Measurements from ENCODE around the gene CASKIN2. TPM values are rescaled to one million over a fixed set of nuclear protein-coding genes. Genes with fewer than 3 reads are reported as not detected.

The CASKIN2 gene
- total and polyA plus RNA-seq, 2 of the 4 experiments (the other 2 are of a cell fraction), result 2.9 to 6.9 TPM

- peak overlapping the region; percentile 32; the same call in 1 of the 2 replicates for H3K27ac ChIP-seq (ENCODE audit: insufficient read depth, low read length)
- peak overlapping the region; percentile 90 for H3K4me2 ChIP-seq (ENCODE audit: low read depth, low read length)
- H2BK5ac ChIP-seq (ENCODE audit: low read depth, low read length, poor library complexity, severe bottlenecking), result no peak overlapping the region
- no peak overlapping the region for H3K56ac ChIP-seq (ENCODE audit: extremely low read depth, insufficient read depth, low read length)
- H3K4ac ChIP-seq (ENCODE audit: low read depth, low read length), result peak overlapping the region; percentile 13; the same call in 1 of the 2 replicates
- peak overlapping the region; percentile 82 for H3K4me3 ChIP-seq (ENCODE audit: insufficient read depth, low read depth, low read length)
- no peaks in the 10 kb centered on the region for H3K9me3 ChIP-seq (ENCODE audit: control insufficient read depth, insufficient read depth, low read length)
- H3K4me1 ChIP-seq (ENCODE audit: control insufficient read depth, insufficient read depth, low read length), result peaks cover 8% of the 10 kb centered on the region; the same call in 1 of the 2 replicates
- no peak for DNase-seq
- ChIA-PET CTCF (interaction anchor here (0.6 to 1.1 kb wide), 7 partner anchors 12 to 235 kb away, joined by 3 to 4 read pairs (median 3); partner anchors contain the start of gene TMEM94), POLR2A (ENCODE audit: unreplicated experiment) (no interaction called here)
- in situ Hi-C loops (cut with MboI; ENCODE audit: low sequenced_read_pairs), result no loop called here
- intact Hi-C loops (cut with micrococcal nuclease), result loop anchor here (2.0 to 10.0 kb wide), 4 partner anchors 72 to 242 kb away; partner anchors contain the start of genes MIF4GD and SMIM5
- H2AFZ ChIP-seq (replicated peaks; ENCODE audit: low read length, poor library complexity), result peak overlapping the region; percentile 99
- H3K79me1 ChIP-seq (ENCODE audit: low read depth in 1 of 2, low read length in 2 of 2), result peaks cover 32 to 48% of the 10 kb centered on the region in 2 experiments
- H4K20me1 ChIP-seq (ENCODE audit: insufficient read depth, low read length), result peaks cover 19% of the 10 kb centered on the region
- H3K14ac ChIP-seq (replicated peaks; ENCODE audit: low read depth, low read length), result 0 out of 2 replicates have a peak overlapping the region, but pooled peaks have one; percentile 14
- peak overlapping the region; percentile 80 for H2AK9ac ChIP-seq (replicated peaks; ENCODE audit: low read depth, low read length, poor library complexity)
- H3K9ac ChIP-seq (ENCODE audit: low read depth, low read length), result peak overlapping the region; percentile 37
- H2AK5ac ChIP-seq (ENCODE audit: low read depth, low read length), result no peak overlapping the region
- H2BK15ac ChIP-seq (ENCODE audit: low read depth, low read length), result no peak overlapping the region
- no peak overlapping the region for H2BK20ac ChIP-seq (ENCODE audit: low read depth, low read length)
- BruUV-seq (replicated peaks), result no TSS peak
- no peak overlapping the region for H3K18ac ChIP-seq (ENCODE audit: low read depth, low read length)
- TF ChIP-seq, protein P1, sequence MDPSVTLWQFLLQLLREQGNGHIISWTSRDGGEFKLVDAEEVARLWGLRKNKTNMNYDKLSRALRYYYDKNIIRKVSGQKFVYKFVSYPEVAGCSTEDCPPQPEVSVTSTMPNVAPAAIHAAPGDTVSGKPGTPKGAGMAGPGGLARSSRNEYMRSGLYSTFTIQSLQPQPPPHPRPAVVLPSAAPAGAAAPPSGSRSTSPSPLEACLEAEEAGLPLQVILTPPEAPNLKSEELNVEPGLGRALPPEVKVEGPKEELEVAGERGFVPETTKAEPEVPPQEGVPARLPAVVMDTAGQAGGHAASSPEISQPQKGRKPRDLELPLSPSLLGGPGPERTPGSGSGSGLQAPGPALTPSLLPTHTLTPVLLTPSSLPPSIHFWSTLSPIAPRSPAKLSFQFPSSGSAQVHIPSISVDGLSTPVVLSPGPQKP (IDR thresholded peaks at IDR 0.05; ENCODE audit: borderline replicate concordance, low read depth, low read length), result no peak
- TF ChIP-seq MXI1 (IDR thresholded peaks at IDR 0.05; ENCODE audit: borderline replicate concordance, low read depth, low read length), result peak; percentile 9; the same call in 1 of the 2 replicates
- H3K27me3 ChIP-seq (ENCODE audit: control insufficient read depth, insufficient read depth, low read length), result no peaks in the 10 kb centered on the region
- no peak overlapping the region for H4K5ac ChIP-seq (ENCODE audit: low read depth, low read length)
- peak overlapping the region; percentile 76; the same call in 1 of the 2 replicates for H3K23ac ChIP-seq (ENCODE audit: low read depth, low read length)
- H2BK120ac ChIP-seq (ENCODE audit: low read depth, low read length), result no peak overlapping the region
- dilution Hi-C loops (cut with HindIII; ENCODE audit: low sequenced_read_pairs, unreplicated experiment), result no loop called here
- H4K8ac ChIP-seq (ENCODE audit: low read depth in 2 of 2, low read length in 2 of 2), result peak overlapping the region in 1 of 2 experiments; percentile 26; a peak in 1 of 4 replicates
- peak; percentile 13 for ATAC-seq (ENCODE audit: low read depth)
- H3K9me1 ChIP-seq (ENCODE audit: insufficient read depth, low read length), result peaks cover 11% of the 10 kb centered on the region; the same call in 1 of the 2 replicates
- H4K91ac ChIP-seq (ENCODE audit: insufficient read depth, low read depth, low read length), result no peak overlapping the region
- WGBS, 2 experiments (ENCODE audit: extremely low coverage in 2 of 2, insufficient read length in 1 of 2), result 3% methylated on average over 21 of the region's 65 CpGs; no CpG with 5 or more reads in 1 of the 2 experiments
- H3K36me3 ChIP-seq (ENCODE audit: control insufficient read depth, insufficient read depth, low read length), result peaks cover 8% of the 10 kb centered on the region; the same call in 1 of the 2 replicates
Observed at GRCh38 chr17:75516619-75517296, 1.4 kb upstream of the CASKIN2 start.

Measured in IMR-90 (cell line).